ENCODE results near the gene EPC1. TPM values are rescaled to one million over a fixed set of nuclear protein-coding genes. Genes with fewer than 3 reads are reported as not detected.
A peak's percentile ranks its signal among the peaks of the same experiment; 100 is the strongest.

The EPC1 gene
- total and polyA plus RNA-seq, 7 donors, result 13.2 to 54.3 (median 42.6) TPM

- Histone ChIP-seq H3K27ac (peak overlapping the region in 1 of 4 donors; percentile 6), H3K4me3 (no peak overlapping the region), H3K9me3 (no peaks in the 10 kb centered on the region), H3K4me1 (peaks cover 0 to 97% (median 92%) of the 10 kb centered on the region in 4 donors), H3K27me3 (no peaks in the 10 kb centered on the region), H3K36me3 (no peaks in the 10 kb centered on the region)
- intact Hi-C loops (cut with DNase I), result no loop called here
- TF ChIP-seq CTCF (IDR thresholded peaks at IDR 0.05) (no peak), POLR2A (IDR thresholded peaks at IDR 0.05) (no peak), POLR2AphosphoS5 (IDR thresholded peaks at IDR 0.05) (no peak), EP300 (IDR thresholded peaks at IDR 0.05) (no peak)
- WGBS, 2 donors, result 61 to 73% methylated on average over 1 of the region's 1 CpG
- DNase-seq, result no peak
Observed at GRCh38 chr10:32327364-32327691, 19.6 kb downstream of the EPC1 start.

- intact Hi-C loops (cut with DNase I), result no loop called here
- 75 to 85% methylated on average over 4 of the region's 4 CpGs for WGBS, 2 donors
- Histone ChIP-seq H3K4me3 (no peak overlapping the region), H3K9me3 (no peaks in the 10 kb centered on the region), H3K27me3 (no peaks in the 10 kb centered on the region), H3K4me1 (peaks cover 0 to 97% (median 91%) of the 10 kb centered on the region in 4 donors), H3K27ac (peak overlapping the region in 1 of 4 donors; percentile 6), H3K36me3 (no peaks in the 10 kb centered on the region)
- TF ChIP-seq CTCF (IDR thresholded peaks at IDR 0.05) (no peak), POLR2AphosphoS5 (IDR thresholded peaks at IDR 0.05) (no peak), EP300 (IDR thresholded peaks at IDR 0.05) (no peak), POLR2A (IDR thresholded peaks at IDR 0.05) (no peak)
- no peak for DNase-seq
Observed at GRCh38 chr10:32326680-32327363, 20.1 kb downstream of the EPC1 start.

- no peak for TF ChIP-seq EP300 (IDR thresholded peaks at IDR 0.05)
- no peak for TF ChIP-seq POLR2A (IDR thresholded peaks at IDR 0.05)
- TF ChIP-seq CTCF (IDR thresholded peaks at IDR 0.05), result no peak
- TF ChIP-seq POLR2AphosphoS5 (IDR thresholded peaks at IDR 0.05), result no peak
- no peaks in the 10 kb centered on the region for H3K27me3 ChIP-seq
- no peak overlapping the region for H3K4me3 ChIP-seq
- intact Hi-C loops (cut with DNase I), result no loop called here
- no peaks in the 10 kb centered on the region for H3K36me3 ChIP-seq
- H3K9me3 ChIP-seq, result no peaks in the 10 kb centered on the region
- no peak for DNase-seq
- WGBS, 2 donors, result 51 to 63% methylated on average over 4 of the region's 4 CpGs
- peaks cover 0 to 97% (median 91%) of the 10 kb centered on the region in 4 donors for H3K4me1 ChIP-seq
- no peak overlapping the region for H3K27ac ChIP-seq
Observed at GRCh38 chr10:32326119-32326518, 20.8 kb downstream of the EPC1 start.

GRCh38 chr10:32323051-32323450 is 23.9 kb downstream of the EPC1 start:
- Histone ChIP-seq H3K27me3 (no peaks in the 10 kb centered on the region), H3K4me3 (no peak overlapping the region), H3K9me3 (no peaks in the 10 kb centered on the region), H3K27ac (no peak overlapping the region), H3K36me3 (no peaks in the 10 kb centered on the region), H3K4me1 (peaks cover 0 to 95% (median 88%) of the 10 kb centered on the region in 4 donors)
- WGBS, 2 donors, result 60 to 80% methylated on average over 2 of the region's 2 CpGs
- TF ChIP-seq POLR2AphosphoS5 (IDR thresholded peaks at IDR 0.05), result no peak
- no peak for TF ChIP-seq POLR2A (IDR thresholded peaks at IDR 0.05)
- no peak for TF ChIP-seq CTCF (IDR thresholded peaks at IDR 0.05)
- TF ChIP-seq EP300 (IDR thresholded peaks at IDR 0.05), result no peak
- intact Hi-C loops (cut with DNase I), result no loop called here
- DNase-seq, result no peak

All from sigmoid colon (tissue), 7 donors.